Measurements from ENCODE around the gene CD200R1L. TPM values are rescaled to one million over a fixed set of nuclear protein-coding genes. Genes with fewer than 3 reads are reported as not detected.
"Not testable (repeated sequence)": the region's sequence is repeated elsewhere in the genome, so short reads cannot be mapped to it uniquely, and the experiment has no call there.

CD200R1L gene
- total and polyA plus RNA-seq, 9 of the 15 experiments (the other 6 are each of a cell fraction or from before 2014, with no cell fraction given): not detected

- in situ Hi-C loops (cut with MboI) (no loop called here), intact Hi-C loops (cut with micrococcal nuclease) (loop anchor here (10.0 kb wide), 1 partner anchor 119 kb away; the partner anchor contains the start of gene CD200R1)
- no peak for ATAC-seq
- H4K20me1 ChIP-seq (replicated peaks; ENCODE audit: control insufficient read depth, insufficient read depth, low read length): no peaks in the 10 kb centered on the region
- ChIA-PET POLR2A (no interaction called here), CTCF (ENCODE audit: low intra/inter-chr PET ratio) (no interaction called here)
- no peak overlapping the region for H3K9ac ChIP-seq (ENCODE audit: insufficient read depth in 1 of 2, low read depth in 2 of 2, low read length in 2 of 2)
- H3K36me3 ChIP-seq (ENCODE audit: control insufficient read depth, insufficient read depth, low read length): no peaks in the 10 kb centered on the region
- peaks cover 0 to 9% of the 10 kb centered on the region in 2 experiments; a peak in 1 of 5 replicates for H3K4me1 ChIP-seq (replicated peaks in 1 of 2; ENCODE audit: control insufficient read depth in 2 of 2, insufficient read depth in 2 of 2, low read length in 2 of 2)
- TF ChIP-seq CEBPB (tag; IDR thresholded peaks at IDR 0.05) (no peak), RNF2 (IDR thresholded peaks at IDR 0.05) (no peak), TEAD1 (CRISPR knock-in tag; IDR thresholded peaks at IDR 0.05) (no peak), NFATC3 (IDR thresholded peaks at IDR 0.05) (no peak), SIN3B (IDR thresholded peaks at IDR 0.05; ENCODE audit: low read depth) (no peak), SMC3 (conservative IDR thresholded peaks at IDR 0.05; ENCODE audit: insufficient read depth, low read depth, low read length) (no peak), FOXK1 (CRISPR knock-in tag; IDR thresholded peaks at IDR 0.05; ENCODE audit: borderline replicate concordance) (no peak)
- H3K4me2 ChIP-seq (ENCODE audit: insufficient read depth, low read length): no peak overlapping the region
- H3K27me3 ChIP-seq (ENCODE audit: control insufficient read depth in 2 of 2, insufficient read depth in 2 of 2, low read length in 2 of 2): no peaks in the 10 kb centered on the region
- BruUV-seq (replicated peaks): no TSS peak
- DNase-seq (ENCODE audit: extremely low read depth in 1 of 4, low spot score in 3 of 4): no peak
- H3K27ac ChIP-seq (ENCODE audit: extremely low read depth, low read depth, low read length): no peak overlapping the region
- no peak for FAIRE-seq
- H3K4me3 ChIP-seq: no peak overlapping the region
- H2AFZ ChIP-seq (ENCODE audit: low read depth, low read length): no peak overlapping the region
- H3K79me2 ChIP-seq (ENCODE audit: control insufficient read depth, insufficient read depth, low read length): no peaks in the 10 kb centered on the region
- H3K9me1 ChIP-seq (ENCODE audit: control insufficient read depth, insufficient read depth, low read length): no peaks in the 10 kb centered on the region
- no peaks in the 10 kb centered on the region for H3K9me3 ChIP-seq (replicated peaks; ENCODE audit: control insufficient read depth, insufficient read depth, low read depth, low read length)
Measured at GRCh38 chr3:112855883-112856282, 9.2 kb upstream of the CD200R1L start.

- intact Hi-C loops (cut with micrococcal nuclease): loop anchor here (10.0 kb wide), 1 partner anchor 120 kb away; the partner anchor contains the start of gene CD200R1
Measured at GRCh38 chr3:112855074-112855473, 8.4 kb upstream of the CD200R1L start.

More at GRCh38 chr3:112855074-112855473, 8.4 kb upstream of the CD200R1L start:
- H3K27ac ChIP-seq (ENCODE audit: extremely low read depth, low read depth, low read length); H3K4me1 ChIP-seq (replicated peaks in 1 of 2; ENCODE audit: control insufficient read depth in 2 of 2, insufficient read depth in 2 of 2, low read length in 2 of 2); H2AFZ ChIP-seq (ENCODE audit: low read depth, low read length); H3K4me2 ChIP-seq (ENCODE audit: insufficient read depth, low read length); FAIRE-seq; CTCF ChIA-PET (ENCODE audit: low intra/inter-chr PET ratio); ATAC-seq; in situ Hi-C loops (cut with MboI); DNase-seq (ENCODE audit: extremely low read depth in 1 of 4, low spot score in 3 of 4); H3K27me3 ChIP-seq (ENCODE audit: control insufficient read depth in 2 of 2, insufficient read depth in 2 of 2, low read length in 2 of 2); POLR2A ChIA-PET; H3K79me2 ChIP-seq (ENCODE audit: control insufficient read depth, insufficient read depth, low read length); H3K9me3 ChIP-seq (replicated peaks; ENCODE audit: control insufficient read depth, insufficient read depth, low read depth, low read length); H3K4me3 ChIP-seq; H3K36me3 ChIP-seq (ENCODE audit: control insufficient read depth, insufficient read depth, low read length); H3K9ac ChIP-seq (ENCODE audit: insufficient read depth in 1 of 2, low read depth in 2 of 2, low read length in 2 of 2); H4K20me1 ChIP-seq (replicated peaks; ENCODE audit: control insufficient read depth, insufficient read depth, low read length); H3K9me1 ChIP-seq (ENCODE audit: control insufficient read depth, insufficient read depth, low read length); BruUV-seq (replicated peaks): not testable (repeated sequence)
- TF ChIP-seq ZNF146 (CRISPR knock-in tag; IDR thresholded peaks at IDR 0.05; ENCODE audit: unreplicated experiment): peak; percentile 59
- WGBS (ENCODE audit: insufficient coverage, low coverage, missing lambda C conversion rate): 31% methylated on average over 3 of the region's 3 CpGs
